Subcutaneous adipose tissue (tissue), 4 donors: Measurements from ENCODE around the gene OSTC. TPM values are rescaled to one million over a fixed set of nuclear protein-coding genes. Genes with fewer than 3 reads are reported as not detected.

ENCODE experiments used
- CTCF ChIP-seq: fragments of 450-650 bp; IDR thresholded peaks from one replicate; pipeline ENCODE4 v1.5.1; 2016; ENCODE audit warnings: low read depth, mild to moderate bottlenecking, control low read depth, antibody characterized with exemption, moderate library complexity
- total RNA-seq, 4 donors: library from RNA; depleted of rRNA; stranded (reverse); fragments of >200 nt; gene quantifications; one replicate each; pipeline ENCODE4 v1.1.0, GENCODE V29; 2016

OSTC gene
- total RNA-seq, 4 donors from 2014 or later: 34.7 to 97.1 (median 69.7) TPM

- no peak for TF ChIP-seq CTCF
Observed at GRCh38 chr4:108690738-108691137, 40.3 kb downstream of the OSTC start.

DNA sequence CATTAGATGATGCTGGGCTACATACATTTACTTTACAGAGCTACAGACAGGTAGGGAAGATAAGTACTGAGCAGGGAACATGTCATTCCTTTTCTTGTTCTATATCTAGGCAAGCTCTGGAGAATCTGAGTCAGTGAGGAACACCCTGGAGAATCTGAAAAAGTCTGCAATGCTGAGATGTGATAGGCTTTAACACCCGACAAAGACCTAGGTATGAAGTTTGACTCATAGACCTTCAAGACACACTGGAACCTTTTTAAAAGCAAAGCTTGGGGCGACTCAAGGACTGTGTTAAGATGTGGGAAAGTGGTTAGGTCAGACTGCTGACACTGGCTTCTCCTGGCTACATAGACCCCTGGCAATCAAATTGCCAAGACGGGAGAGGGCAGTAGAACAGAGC is 42.8 kb downstream of the OSTC start:
- TF ChIP-seq CTCF: no peak

DNA sequence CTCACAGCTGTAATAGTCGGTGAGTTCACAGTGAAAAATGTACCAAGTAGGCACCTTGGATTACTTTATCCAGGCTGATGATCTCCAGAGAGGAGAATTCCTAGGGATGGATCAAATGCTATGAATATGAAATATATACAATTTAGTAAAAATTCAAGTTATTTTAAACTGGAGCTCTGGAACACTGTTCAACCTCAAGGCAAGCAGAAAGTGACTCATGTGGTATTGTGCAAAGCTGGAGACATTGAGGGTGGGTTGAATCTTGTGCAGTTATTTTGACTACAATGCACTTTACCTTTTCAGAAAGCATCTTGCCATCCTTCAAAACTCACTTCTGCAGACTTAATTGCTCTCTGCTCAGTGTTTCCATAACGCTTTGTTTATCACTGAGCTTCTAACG is 43.4 kb downstream of the OSTC start:
- TF ChIP-seq CTCF: no peak

- TF ChIP-seq CTCF: no peak
Observed at GRCh38 chr4:108694423-108694822, 44.0 kb downstream of the OSTC start.

GRCh38 chr4:108695062-108695461 is 44.7 kb downstream of the OSTC start:
- TF ChIP-seq CTCF: no peak

GRCh38 chr4:108696160-108696559 is 45.8 kb downstream of the OSTC start:
- no peak for TF ChIP-seq CTCF

GRCh38 chr4:108700081-108700757 is 49.8 kb downstream of the OSTC start:
- TF ChIP-seq CTCF: no peak
